Measurements from ENCODE around the gene SH3RF3.

- TF ChIP-seq CTCF (IDR thresholded peaks at IDR 0.05; ENCODE audit: insufficient read depth, low read depth, low read length) (no peak), EZH2 (IDR thresholded peaks at IDR 0.05; ENCODE audit: insufficient read depth, low read length) (no peak)
Observed at GRCh38 chr2:109311771-109312170, 182.8 kb downstream of the SH3RF3 start.
